ENCODE results near the gene JPH2. TPM values are rescaled to one million over a fixed set of nuclear protein-coding genes. Genes with fewer than 3 reads are reported as not detected.

The JPH2 gene
- total RNA-seq, 1 experiment from 2014 or later, result 0.17 TPM

DNA sequence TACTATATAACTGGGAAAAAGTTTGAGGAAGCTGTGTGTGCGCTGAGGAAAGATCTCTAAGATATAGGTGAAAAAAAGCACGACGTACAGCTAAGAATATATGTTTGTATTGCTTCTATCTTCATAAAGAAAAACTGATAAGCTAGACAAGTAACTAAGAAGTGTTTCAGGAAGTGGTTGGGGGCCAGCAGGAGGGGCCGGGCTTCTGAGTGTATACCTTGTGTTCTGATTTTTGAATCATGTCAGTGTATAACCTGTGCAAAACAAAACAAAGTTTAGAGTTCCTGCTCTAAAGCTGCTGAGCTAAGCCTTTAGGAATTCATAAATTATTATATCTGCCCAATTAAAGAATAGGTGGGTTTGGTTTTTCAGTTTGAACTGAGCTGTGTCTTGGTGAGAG is 31.5 kb upstream of the JPH2 start:
- Histone ChIP-seq H2AFZ (ENCODE audit: low read depth, low read length, poor library complexity, severe bottlenecking) (no peak overlapping the region), H3K27ac (ENCODE audit: low read depth, low read length) (no peak overlapping the region), H3K9me2 (ENCODE audit: insufficient read depth) (no peaks in the 10 kb centered on the region), H4K20me1 (ENCODE audit: insufficient read depth) (no peaks in the 10 kb centered on the region), H3K4me2 (ENCODE audit: low read length) (no peak overlapping the region), H3K4me3 (replicated peaks in 1 of 2; ENCODE audit: low read depth in 1 of 2, low read length in 2 of 2) (no peak overlapping the region), H3K27me3 (ENCODE audit: insufficient read depth, low read length) (no peaks in the 10 kb centered on the region), H3K79me2 (ENCODE audit: insufficient read depth, low read length) (no peaks in the 10 kb centered on the region), H3K36me3 (ENCODE audit: control insufficient read depth in 1 of 2, insufficient read depth in 2 of 2, low read length in 2 of 2) (no peaks in the 10 kb centered on the region), H3K4me1 (ENCODE audit: control insufficient read depth in 1 of 2, insufficient read depth in 2 of 2, low read length in 2 of 2) (no peaks in the 10 kb centered on the region; a peak in 1 of 4 replicates), H3K9me3 (ENCODE audit: control insufficient read depth in 1 of 2, insufficient read depth in 1 of 2, low read depth in 1 of 2, low read length in 2 of 2) (no peaks in the 10 kb centered on the region), H3K9ac (ENCODE audit: low read length) (no peak overlapping the region)
- ChIA-PET CTCF (interaction anchor here (0.9 to 6.9 kb wide), 12 partner anchors 10 to 648 kb away, joined by 3 to 114 read pairs (median 7); partner anchors contain the start of gene FITM2), POLR2A (no interaction called here), RAD21 (ENCODE audit: low non-redundant PET in 1 of 2, low total read pairs in 2 of 2, uncharacterized antibody in 2 of 2, unreplicated experiment in 2 of 2) (interaction anchor here in 1 of 2 experiments (1.6 kb wide), 1 partner anchor 93 kb away, joined by 10 read pairs; the partner anchor contains the start of gene FITM2)
- no TSS peak for BruUV-seq (replicated peaks)
- ATAC-seq (no peak), DNase-seq (ENCODE audit: low read depth, low spot score) (no peak)
- TF ChIP-seq, protein P1, sequence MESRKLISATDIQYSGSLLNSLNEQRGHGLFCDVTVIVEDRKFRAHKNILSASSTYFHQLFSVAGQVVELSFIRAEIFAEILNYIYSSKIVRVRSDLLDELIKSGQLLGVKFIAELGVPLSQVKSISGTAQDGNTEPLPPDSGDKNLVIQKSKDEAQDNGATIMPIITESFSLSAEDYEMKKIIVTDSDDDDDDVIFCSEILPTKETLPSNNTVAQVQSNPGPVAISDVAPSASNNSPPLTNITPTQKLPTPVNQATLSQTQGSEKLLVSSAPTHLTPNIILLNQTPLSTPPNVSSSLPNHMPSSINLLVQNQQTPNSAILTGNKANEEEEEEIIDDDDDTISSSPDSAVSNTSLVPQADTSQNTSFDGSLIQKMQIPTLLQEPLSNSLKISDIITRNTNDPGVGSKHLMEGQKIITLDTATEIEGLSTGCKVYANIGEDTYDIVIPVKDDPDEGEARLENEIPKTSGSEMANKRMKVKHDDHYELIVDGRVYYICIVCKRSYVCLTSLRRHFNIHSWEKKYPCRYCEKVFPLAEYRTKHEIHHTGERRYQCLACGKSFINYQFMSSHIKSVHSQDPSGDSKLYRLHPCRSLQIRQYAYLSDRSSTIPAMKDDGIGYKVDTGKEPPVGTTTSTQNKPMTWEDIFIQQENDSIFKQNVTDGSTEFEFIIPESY (IDR thresholded peaks at IDR 0.05; ENCODE audit: extremely low read depth, insufficient replicate concordance, low read length), result no peak
- TF ChIP-seq POLR2AphosphoS5 (IDR thresholded peaks at IDR 0.05; ENCODE audit: low read depth, low read length) (no peak), SIN3A (IDR thresholded peaks at IDR 0.05; ENCODE audit: low read depth) (no peak), ELF1 (IDR thresholded peaks at IDR 0.05; ENCODE audit: borderline replicate concordance, low read depth) (no peak), TCF7L2 (IDR thresholded peaks at IDR 0.05; ENCODE audit: borderline replicate concordance, extremely low read depth, insufficient read depth, insufficient read length) (no peak), POLR2A (IDR thresholded peaks at IDR 0.05; ENCODE audit: borderline replicate concordance, extremely low read depth, insufficient read depth, insufficient read length) (no peak), SRF (IDR thresholded peaks at IDR 0.05; ENCODE audit: low read depth) (no peak), YY1 (IDR thresholded peaks at IDR 0.05; ENCODE audit: extremely low read depth, insufficient replicate concordance, low read depth, low read length) (no peak), FOSL1 (IDR thresholded peaks at IDR 0.05; ENCODE audit: low read depth) (no peak), JUND (IDR thresholded peaks at IDR 0.05) (no peak), ZFX (IDR thresholded peaks at IDR 0.05) (no peak), SP1 (IDR thresholded peaks at IDR 0.05; ENCODE audit: low read depth) (no peak), EZH2 (IDR thresholded peaks at IDR 0.05) (no peak), RAD21 (IDR thresholded peaks at IDR 0.05; ENCODE audit: low read depth) (no peak), EGR1 (IDR thresholded peaks at IDR 0.05; ENCODE audit: low read depth) (no peak), ZNF274 (IDR thresholded peaks at IDR 0.05; ENCODE audit: low read depth, low read length) (no peak)
- TF ChIP-seq, protein P2, sequence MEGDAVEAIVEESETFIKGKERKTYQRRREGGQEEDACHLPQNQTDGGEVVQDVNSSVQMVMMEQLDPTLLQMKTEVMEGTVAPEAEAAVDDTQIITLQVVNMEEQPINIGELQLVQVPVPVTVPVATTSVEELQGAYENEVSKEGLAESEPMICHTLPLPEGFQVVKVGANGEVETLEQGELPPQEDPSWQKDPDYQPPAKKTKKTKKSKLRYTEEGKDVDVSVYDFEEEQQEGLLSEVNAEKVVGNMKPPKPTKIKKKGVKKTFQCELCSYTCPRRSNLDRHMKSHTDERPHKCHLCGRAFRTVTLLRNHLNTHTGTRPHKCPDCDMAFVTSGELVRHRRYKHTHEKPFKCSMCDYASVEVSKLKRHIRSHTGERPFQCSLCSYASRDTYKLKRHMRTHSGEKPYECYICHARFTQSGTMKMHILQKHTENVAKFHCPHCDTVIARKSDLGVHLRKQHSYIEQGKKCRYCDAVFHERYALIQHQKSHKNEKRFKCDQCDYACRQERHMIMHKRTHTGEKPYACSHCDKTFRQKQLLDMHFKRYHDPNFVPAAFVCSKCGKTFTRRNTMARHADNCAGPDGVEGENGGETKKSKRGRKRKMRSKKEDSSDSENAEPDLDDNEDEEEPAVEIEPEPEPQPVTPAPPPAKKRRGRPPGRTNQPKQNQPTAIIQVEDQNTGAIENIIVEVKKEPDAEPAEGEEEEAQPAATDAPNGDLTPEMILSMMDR (IDR thresholded peaks at IDR 0.05 in 2 of 3, conservative IDR thresholded peaks at IDR 0.05 in 1 of 3; ENCODE audit: borderline replicate concordance in 1 of 3, insufficient read depth in 1 of 3, low read depth in 2 of 3, low read length in 2 of 3), result no peak
- intact Hi-C loops (cut with micrococcal nuclease), result no loop called here
